Transverse colon (tissue), 4 donors: Measurements from ENCODE around the gene SLC39A7. TPM values are rescaled to one million over a fixed set of nuclear protein-coding genes. Genes with fewer than 3 reads are reported as not detected.

Source experiments
- DNase-seq: peaks from one replicate; pipeline ENCODE4 v3.0.0-alpha.2; 2019
- H3K27ac ChIP-seq, 4 donors: fragments of 200-600 bp; sonication (generic); 2 replicates each; pipeline ENCODE4 v1.5.1; 2016 to 2018; ENCODE audit warnings: inconsistent platforms in 4 of 4
- H3K27me3 ChIP-seq: fragments of 200-600 bp; sonication (generic); 2 replicates; pipeline ENCODE4 v1.5.1; 2017; ENCODE audit warnings: inconsistent platforms
- H3K36me3 ChIP-seq, 4 donors: fragments of 200-600 bp; sonication (generic); 2 replicates each; pipeline ENCODE4 v1.5.1; 2017 to 2019; ENCODE audit warnings: inconsistent platforms in 4 of 4
- H3K4me1 ChIP-seq, 4 donors: fragments of 200-600 bp; sonication (generic); 2 replicates each; pipeline ENCODE4 v1.5.1; 2017 to 2020; ENCODE audit warnings: inconsistent platforms in 4 of 4
- H3K4me3 ChIP-seq, 4 donors: fragments of 200-600 bp; sonication (generic); 1 replicate in 1 of 4; 2 replicates in 3 of 4; pipeline versions ENCODE4 v1.5.1 to v1.6.1; 2017 to 2019; ENCODE audit warnings: inconsistent platforms in 4 of 4
- H3K9me3 ChIP-seq, 2 donors: fragments of 200-600 bp; sonication (generic); 2 replicates each; pipeline ENCODE4 v1.5.1; 2017 to 2019; ENCODE audit warnings: inconsistent platforms in 2 of 2
- CTCF ChIP-seq, 5 experiments: fragments of 200-600 bp in 3 of 5; fragments of 450-650 bp in 2 of 5; sonication (generic) in 3 of 5; IDR thresholded peaks; 1 replicate in 2 of 5; 2 replicates in 3 of 5; pipeline ENCODE4 v1.5.1; 2016 to 2017; ENCODE audit warnings: antibody characterized with exemption in 5 of 5, inconsistent platforms in 3 of 5, mild to moderate bottlenecking in 2 of 5, moderate library complexity in 1 of 5
- EP300 ChIP-seq: sonication (generic); formaldehyde crosslinking; IDR thresholded peaks from one replicate; pipeline ENCODE4 v1.6.1; 2017; ENCODE audit warnings: antibody characterized with exemption, low read depth
- POLR2A ChIP-seq: fragments of 450-650 bp; IDR thresholded peaks from one replicate; pipeline ENCODE4 v1.6.1; 2016; ENCODE audit warnings: antibody characterized with exemption, mild to moderate bottlenecking, moderate library complexity
- POLR2AphosphoS5 ChIP-seq, 3 donors: sonication (generic); formaldehyde crosslinking; IDR thresholded peaks; one replicate each; pipeline ENCODE4 v1.6.1; 2016; ENCODE audit warnings: antibody characterized with exemption in 3 of 3
- WGBS, 2 donors: methylation state at CpG; one replicate each; pipeline ENCODE4 v1.1.5; 2018; ENCODE audit warnings: low coverage in 1 of 2; 5-methylcytosine and 5-hydroxymethylcytosine counted together
- in situ Hi-C, 4 donors: fragments of 200-750 bp; cut with MboI; loops; one replicate each; pipeline versions ENCODE4 v1.15.0 to v1.15.1; 2017; ENCODE audit warnings: low sequenced_read_pairs in 3 of 4, low pct_ligation_motif_present in 1 of 4, low pct_unique_long_range_greater_than_20kb in 1 of 4
- intact Hi-C: fragments of 100-400 bp; cut with DNase I; formaldehyde crosslinking; loops from one replicate; pipeline ENCODE4 v1.15.1; 2023; ENCODE audit warnings: low total_unique reads
- total RNA-seq, 4 donors: library from RNA; depleted of rRNA; stranded (reverse); fragments of >200 nt; gene quantifications; one replicate each; pipeline ENCODE4 v1.1.0, GENCODE V29; 2016

SLC39A7 gene
- total RNA-seq, 4 donors from 2014 or later, result 38.2 to 99.9 (median 60.5) TPM

GRCh38 chr6:33192671-33193602 is 7.7 kb upstream of the SLC39A7 start:
- Histone ChIP-seq H3K4me3 (peak overlapping the region; percentile 10 to 45 (median 32)), H3K27ac (peak overlapping the region; percentile 6 to 46 (median 27)), H3K27me3 (peaks cover 37% of the 10 kb centered on the region), H3K36me3 (peaks cover 0 to 20% (median 9%) of the 10 kb centered on the region in 4 donors), H3K4me1 (peaks cover 10 to 28% (median 17%) of the 10 kb centered on the region in 4 donors), H3K9me3 (no peaks in the 10 kb centered on the region)
- TF ChIP-seq POLR2A (no peak), CTCF (IDR thresholded peaks at IDR 0.05) (no peak)
- in situ Hi-C loops (no loop called here), intact Hi-C loops (no loop called here)
- 2 to 4% methylated on average over 9 to 56 of the region's 72 CpGs for WGBS, 2 donors
- peak; percentile 32 for DNase-seq

GRCh38 chr6:33193619-33194018 is 7.0 kb upstream of the SLC39A7 start:
- intact Hi-C loops, result no loop called here
- Histone ChIP-seq H3K27ac (peak overlapping the region in 3 of 4 donors; percentile 10 to 46 (median 44)), H3K27me3 (peaks cover 37% of the 10 kb centered on the region), H3K36me3 (peaks cover 0 to 20% (median 9%) of the 10 kb centered on the region in 4 donors), H3K9me3 (no peaks in the 10 kb centered on the region), H3K4me3 (peak overlapping the region in 1 of 4 donors; percentile 45), H3K4me1 (peaks cover 15 to 34% (median 23%) of the 10 kb centered on the region in 4 donors)
- in situ Hi-C loops, result no loop called here
- no peak for TF ChIP-seq POLR2A
- no peak for TF ChIP-seq CTCF (IDR thresholded peaks at IDR 0.05)
- TF ChIP-seq EP300, result no peak
- no peak for TF ChIP-seq POLR2AphosphoS5 (IDR thresholded peaks at IDR 0.05)
- WGBS, 2 donors, result 28 to 65% methylated on average over 3 to 6 of the region's 6 CpGs
- no peak for DNase-seq

GRCh38 chr6:33194431-33194979 is 6.2 kb upstream of the SLC39A7 start:
- peaks cover 22 to 42% (median 31%) of the 10 kb centered on the region in 4 donors for H3K4me1 ChIP-seq
- H3K27ac ChIP-seq, result no peak overlapping the region
- peaks cover 0 to 20% (median 9%) of the 10 kb centered on the region in 4 donors for H3K36me3 ChIP-seq
- H3K27me3 ChIP-seq, result peaks cover 36% of the 10 kb centered on the region
- H3K4me3 ChIP-seq, result no peak overlapping the region
- in situ Hi-C loops, result no loop called here
- DNase-seq, result no peak
- intact Hi-C loops, result no loop called here
- H3K9me3 ChIP-seq, result no peaks in the 10 kb centered on the region
- 75 to 100% methylated on average over 2 to 8 of the region's 8 CpGs for WGBS, 2 donors
- TF ChIP-seq POLR2A, result no peak
- no peak for TF ChIP-seq POLR2AphosphoS5 (IDR thresholded peaks at IDR 0.05)
- TF ChIP-seq EP300, result no peak
- TF ChIP-seq CTCF (IDR thresholded peaks at IDR 0.05), result no peak

- DNase-seq, result no peak
- TF ChIP-seq POLR2A (no peak), EP300 (no peak), CTCF (IDR thresholded peaks at IDR 0.05) (no peak), POLR2AphosphoS5 (IDR thresholded peaks at IDR 0.05) (no peak)
- Histone ChIP-seq H3K36me3 (peaks cover 0 to 20% (median 9%) of the 10 kb centered on the region in 4 donors), H3K4me3 (no peak overlapping the region), H3K27ac (no peak overlapping the region), H3K27me3 (peaks cover 26% of the 10 kb centered on the region), H3K4me1 (peaks cover 22 to 44% (median 32%) of the 10 kb centered on the region in 4 donors), H3K9me3 (no peaks in the 10 kb centered on the region)
- WGBS, 2 donors, result 83 to 88% methylated on average over 3 to 15 of the region's 15 CpGs
- in situ Hi-C loops, result no loop called here
- intact Hi-C loops, result no loop called here
Observed at GRCh38 chr6:33195304-33196165, 5.1 kb upstream of the SLC39A7 start.
